ENCODE measurements around the gene SEC14L6.

GRCh38 chr22:30557243-30557642 lies 10.7 kb upstream of the SEC14L6 start:
- TF ChIP-seq POLR2A (IDR thresholded peaks at IDR 0.05) = no peak
- TF ChIP-seq CTCF (IDR thresholded peaks at IDR 0.05) = no peak
